AG04449 (cell line): ENCODE results near the gene GCNA.

Experiments used
- CTCF ChIA-PET: fragments of 350-600 bp; formaldehyde crosslinking; extraction: SDS; loops from one replicate; lab custom pipeline; 2021; ENCODE audit warnings: antibody characterized with exemption; lab: Yijun Ruan, JAX
- POLR2A ChIA-PET: fragments of 400-600, 350-600 bp; formaldehyde crosslinking; extraction: SDS; loops from one replicate; lab custom pipeline; 2020; ENCODE audit warnings: antibody characterized with exemption, inconsistent platforms; lab: Yijun Ruan, JAX
- DNase-seq: peaks from one replicate; pipeline ENCODE4 v3.0.0-alpha.2; 2010; ENCODE audit warnings: low read depth, low spot score
- H3K4me3 ChIP-seq: 2 replicates; pipeline ENCODE4 v1.5.1; 2011; ENCODE audit warnings: low read depth, mild to moderate bottlenecking, control low read depth, low read length
- CTCF ChIP-seq: IDR thresholded peaks from one replicate; pipeline ENCODE4 v1.5.1; 2011; ENCODE audit warnings: mild to moderate bottlenecking, moderate library complexity, low read length, control low read depth, inconsistent platforms; ENCODE audit not compliant: insufficient read depth; ENCODE audit errors: missing control alignments

GCNA gene

GRCh38 chrX:71622032-71622575 lies 43.9 kb downstream of the GCNA start:
- CTCF ChIA-PET: interaction anchor here (0.7 to 2.7 kb wide), 5 partner anchors 9 to 34 kb away, joined by 3 to 7 read pairs (median 4); no protein-coding TSS in a partner anchor
- H3K4me3 ChIP-seq: no peak overlapping the region
- DNase-seq: no peak
- POLR2A ChIA-PET: no interaction called here
- TF ChIP-seq CTCF: no peak

- POLR2A ChIA-PET: no interaction called here
- CTCF ChIA-PET: interaction anchor here (0.7 to 2.7 kb wide), 5 partner anchors 9 to 35 kb away, joined by 3 to 7 read pairs (median 4); no protein-coding TSS in a partner anchor
- no peak overlapping the region for H3K4me3 ChIP-seq
Measured at GRCh38 chrX:71622576-71623450, 44.6 kb downstream of the GCNA start.

GRCh38 chrX:71623714-71624113 lies 45.5 kb downstream of the GCNA start:
- POLR2A ChIA-PET: no interaction called here

More at GRCh38 chrX:71622576-71623450, 44.6 kb downstream of the GCNA start:
- TF ChIP-seq CTCF: peak; percentile 26
- peak; percentile 21 for DNase-seq

GRCh38 chrX:71625471-71625870 lies 47.2 kb downstream of the GCNA start:
- no peak for TF ChIP-seq CTCF
- ChIA-PET CTCF (no interaction called here), POLR2A (no interaction called here)
- H3K4me3 ChIP-seq: no peak overlapping the region
- no peak for DNase-seq

More at GRCh38 chrX:71623714-71624113, 45.5 kb downstream of the GCNA start:
- CTCF ChIA-PET: interaction anchor here (1.8 to 2.7 kb wide), 2 partner anchors 27 to 29 kb away, joined by 6 to 7 read pairs; no protein-coding TSS in a partner anchor
- no peak for TF ChIP-seq CTCF
- no peak overlapping the region for H3K4me3 ChIP-seq
- DNase-seq: no peak

- no peak for DNase-seq
- ChIA-PET POLR2A (no interaction called here), CTCF (no interaction called here)
- TF ChIP-seq CTCF: no peak
- no peak overlapping the region for H3K4me3 ChIP-seq
Measured at GRCh38 chrX:71626576-71626975, 48.3 kb downstream of the GCNA start.
